GM12878 (cell line): ENCODE data around the gene CLEC16A.

Experiments
- CTCF ChIP-seq, 3 experiments: IDR thresholded peaks in 2 of 3; conservative IDR thresholded peaks in 1 of 3; 2 replicates each; pipeline ENCODE4 v1.5.1; 2011; ENCODE audit warnings: low read depth in 3 of 3, low read length in 3 of 3, mild to moderate bottlenecking in 3 of 3, control low read depth in 2 of 3, moderate library complexity in 2 of 3, inconsistent platforms in 1 of 3, mixed read lengths in 1 of 3; ENCODE audit not compliant: control insufficient read depth in 2 of 3, insufficient read depth in 1 of 3; ENCODE audit errors: extremely low read depth in 1 of 3
- EP300 ChIP-seq, 2 experiments: fragments of 150-350 bp in 1 of 2; IDR thresholded peaks; 2 replicates each; pipeline ENCODE4 v1.6.1; 2011 to 2012; ENCODE audit warnings: low read depth in 2 of 2, low read length in 2 of 2, borderline replicate concordance in 1 of 2, improper control_type of control experiment in 1 of 2, inconsistent platforms in 1 of 2; ENCODE audit not compliant: control insufficient read depth in 1 of 2
- FOXM1 ChIP-seq: IDR thresholded peaks from 2 replicates; pipeline ENCODE4 v1.6.1; 2012; ENCODE audit warnings: low read depth, mild to moderate bottlenecking, inconsistent platforms, low read length, moderate library complexity
- NFYB ChIP-seq: IDR thresholded peaks from 2 replicates; pipeline ENCODE4 v1.6.1; 2011; ENCODE audit warnings: low read depth, mild to moderate bottlenecking, low read length, improper control_type of control experiment, moderate library complexity; ENCODE audit not compliant: insufficient read depth
- POLR2AphosphoS2 ChIP-seq: IDR thresholded peaks from 2 replicates; pipeline ENCODE4 v1.6.1; 2011; ENCODE audit warnings: low read depth, mild to moderate bottlenecking, low read length, improper control_type of control experiment, moderate library complexity

- no peak for TF ChIP-seq CTCF (IDR thresholded peaks at IDR 0.05 in 2 of 3, conservative IDR thresholded peaks at IDR 0.05 in 1 of 3; ENCODE audit: control insufficient read depth in 2 of 3, extremely low read depth in 1 of 3, insufficient read depth in 1 of 3, low read depth in 3 of 3, low read length in 3 of 3)
- TF ChIP-seq POLR2AphosphoS2 = no peak
- no peak for TF ChIP-seq NFYB
- TF ChIP-seq FOXM1 = no peak
- TF ChIP-seq EP300 (IDR thresholded peaks at IDR 0.05; ENCODE audit: borderline replicate concordance in 1 of 2, control insufficient read depth in 1 of 2, low read depth in 2 of 2, low read length in 2 of 2) = no peak
Observed at GRCh38 chr16:10988879-10989278, 44.5 kb downstream of the CLEC16A start.
